CD4-positive, alpha-beta T cell treated with Interleukin-4 for 4 hours (primary cell): ENCODE results near the gene TUBGCP6.
A peak's percentile ranks its signal among the peaks of the same experiment; 100 is the strongest.
"Not testable (repeated sequence)": the region's sequence is repeated elsewhere in the genome, so short reads cannot be mapped to it uniquely, and the experiment has no call there.

Experiments used
- DNase-seq: peaks from one replicate; pipeline ENCODE4 v3.0.0-alpha.2; 2020

The TUBGCP6 gene

DNA sequence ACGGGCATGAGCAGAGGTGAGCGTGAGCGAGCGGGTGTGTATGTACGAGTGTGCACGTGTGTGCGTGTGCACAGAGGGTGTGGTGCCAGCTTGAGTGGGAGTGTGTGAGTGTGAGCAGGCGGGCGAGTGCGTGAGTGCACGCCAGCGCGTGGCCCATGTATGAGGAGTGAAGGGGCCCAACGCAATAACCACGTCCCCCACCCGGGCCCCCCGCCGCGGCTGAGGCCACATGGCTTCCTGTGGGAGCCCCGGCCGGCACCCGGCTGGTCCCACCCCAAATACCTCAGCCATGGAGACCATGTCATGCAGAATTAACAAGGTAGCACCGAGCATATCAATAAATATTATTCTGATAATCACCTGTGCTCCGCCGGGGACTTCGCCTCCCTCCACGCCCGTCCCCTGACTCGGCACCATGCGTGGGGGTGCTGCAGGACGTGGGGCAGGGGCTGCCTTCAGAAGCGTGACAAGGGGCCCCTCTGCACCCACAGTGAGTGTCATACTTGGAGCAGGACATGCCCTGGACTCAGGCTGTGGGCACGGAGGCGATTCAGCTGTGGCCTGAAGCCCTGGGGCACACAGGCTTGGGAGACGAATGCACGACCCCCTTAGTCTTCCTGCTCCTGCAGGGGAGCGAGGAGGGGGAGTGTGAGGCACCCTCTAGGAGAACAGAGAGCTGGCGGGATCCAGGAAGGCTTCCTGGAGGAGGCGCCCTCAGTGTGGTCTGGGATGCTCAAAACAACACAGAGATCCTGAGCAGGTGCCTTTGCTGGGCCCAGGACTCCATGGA is 64.7 kb downstream of the TUBGCP6 start:
- DNase-seq, result no peak

DNA sequence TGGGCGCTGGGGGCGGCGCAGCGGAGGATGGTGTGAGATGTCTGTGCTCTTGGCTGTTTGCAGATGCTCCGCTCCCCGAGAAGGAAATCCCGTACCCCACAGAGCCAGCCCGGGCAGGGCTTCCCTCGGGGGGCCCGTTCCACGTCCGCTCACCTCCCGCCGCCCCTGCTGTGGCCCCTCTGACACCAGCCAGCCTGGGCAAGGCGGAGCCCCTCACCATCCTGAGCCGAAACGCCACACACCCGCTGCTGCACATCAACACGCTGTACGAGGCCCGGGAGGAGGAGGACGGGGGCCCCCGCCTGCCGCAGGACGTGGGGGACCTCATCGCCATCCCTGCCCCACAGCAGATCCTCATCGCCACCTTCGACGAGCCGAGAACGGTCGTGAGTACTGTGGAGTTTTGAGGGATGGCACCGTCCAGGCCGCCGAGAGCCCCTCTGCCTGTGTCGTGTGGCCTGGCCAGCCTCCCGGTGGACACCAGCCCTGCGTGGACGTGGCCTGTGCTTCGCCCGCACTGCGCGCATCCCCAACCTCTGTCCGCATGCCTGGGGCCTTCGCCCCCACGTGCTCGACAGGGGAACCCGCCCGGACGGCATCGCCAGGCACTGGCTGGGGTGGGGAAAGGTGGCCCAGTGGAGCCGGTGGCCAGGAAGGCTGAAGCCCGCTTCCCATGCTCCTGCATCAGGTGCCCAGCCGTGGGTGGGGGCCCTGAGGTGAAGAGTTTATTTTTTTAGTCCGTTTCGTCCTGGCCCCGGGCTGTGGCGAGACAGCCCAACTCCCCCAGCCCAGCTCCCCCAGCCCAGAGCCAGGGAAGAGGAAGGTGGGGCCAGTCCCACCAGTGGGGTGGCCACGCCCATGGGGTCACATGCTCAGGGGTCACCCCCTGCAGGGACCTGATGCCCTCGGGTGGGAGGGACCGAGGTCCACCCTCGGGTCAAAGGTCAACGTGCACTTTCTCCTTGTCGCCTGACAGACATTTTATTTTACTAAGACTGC is 65.7 kb downstream of the TUBGCP6 start:
- no peak for DNase-seq

DNA sequence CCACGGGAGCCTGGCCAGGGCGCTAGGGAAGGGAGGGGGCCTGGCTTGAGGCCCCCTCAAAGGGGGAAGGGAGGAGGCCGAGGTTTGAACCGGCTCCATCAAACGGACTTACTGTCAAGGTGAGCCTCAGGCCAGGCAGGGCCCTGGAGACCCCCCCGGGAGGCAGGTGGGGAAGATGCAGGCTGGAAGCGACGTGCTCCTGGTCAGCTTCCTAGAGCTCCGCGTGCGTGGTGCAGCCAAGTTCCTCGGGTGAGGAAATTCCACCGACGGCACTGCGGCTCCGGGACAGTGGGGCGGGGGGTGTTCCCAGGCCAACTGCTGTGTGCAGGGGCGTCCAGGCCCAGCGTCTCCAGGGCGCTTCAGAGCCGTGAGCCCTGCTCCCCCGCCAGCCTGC is 66.4 kb downstream of the TUBGCP6 start:
- DNase-seq, result no peak

DNA sequence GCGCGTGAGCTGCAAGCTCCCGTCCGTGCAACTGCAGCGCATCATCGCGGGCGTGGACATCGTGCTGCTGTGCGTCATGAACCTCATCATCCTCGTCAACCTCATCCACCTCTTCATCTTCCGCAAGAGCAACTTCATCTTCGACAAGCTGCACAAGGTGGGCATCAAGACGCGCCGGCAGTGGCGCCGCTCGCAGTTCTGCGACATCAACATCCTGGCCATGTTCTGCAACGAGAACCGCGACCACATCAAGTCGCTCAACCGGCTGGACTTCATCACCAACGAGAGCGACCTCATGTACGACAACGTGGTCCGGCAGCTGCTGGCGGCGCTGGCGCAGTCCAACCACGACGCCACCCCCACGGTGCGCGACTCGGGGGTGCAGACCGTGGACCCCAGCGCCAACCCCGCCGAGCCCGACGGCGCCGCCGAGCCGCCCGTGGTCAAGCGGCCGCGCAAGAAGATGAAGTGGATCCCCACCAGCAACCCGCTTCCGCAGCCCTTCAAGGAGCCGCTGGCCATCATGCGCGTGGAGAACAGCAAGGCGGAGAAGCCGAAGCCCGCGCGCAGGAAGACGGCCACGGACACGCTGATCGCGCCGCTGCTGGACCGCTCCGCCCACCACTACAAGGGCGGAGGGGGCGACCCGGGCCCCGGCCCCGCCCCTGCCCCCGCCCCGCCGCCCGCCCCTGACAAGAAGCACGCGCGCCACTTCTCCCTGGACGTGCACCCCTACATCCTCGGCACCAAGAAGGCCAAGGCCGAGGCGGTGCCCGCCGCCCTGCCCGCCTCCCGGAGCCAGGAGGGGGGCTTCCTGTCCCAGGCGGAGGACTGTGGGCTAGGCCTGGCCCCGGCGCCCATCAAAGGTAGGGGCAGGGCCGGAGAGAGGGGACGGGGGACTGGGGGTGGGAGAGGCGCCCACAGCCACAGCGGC is 67.0 kb downstream of the TUBGCP6 start:
- DNase-seq, result no peak

DNA sequence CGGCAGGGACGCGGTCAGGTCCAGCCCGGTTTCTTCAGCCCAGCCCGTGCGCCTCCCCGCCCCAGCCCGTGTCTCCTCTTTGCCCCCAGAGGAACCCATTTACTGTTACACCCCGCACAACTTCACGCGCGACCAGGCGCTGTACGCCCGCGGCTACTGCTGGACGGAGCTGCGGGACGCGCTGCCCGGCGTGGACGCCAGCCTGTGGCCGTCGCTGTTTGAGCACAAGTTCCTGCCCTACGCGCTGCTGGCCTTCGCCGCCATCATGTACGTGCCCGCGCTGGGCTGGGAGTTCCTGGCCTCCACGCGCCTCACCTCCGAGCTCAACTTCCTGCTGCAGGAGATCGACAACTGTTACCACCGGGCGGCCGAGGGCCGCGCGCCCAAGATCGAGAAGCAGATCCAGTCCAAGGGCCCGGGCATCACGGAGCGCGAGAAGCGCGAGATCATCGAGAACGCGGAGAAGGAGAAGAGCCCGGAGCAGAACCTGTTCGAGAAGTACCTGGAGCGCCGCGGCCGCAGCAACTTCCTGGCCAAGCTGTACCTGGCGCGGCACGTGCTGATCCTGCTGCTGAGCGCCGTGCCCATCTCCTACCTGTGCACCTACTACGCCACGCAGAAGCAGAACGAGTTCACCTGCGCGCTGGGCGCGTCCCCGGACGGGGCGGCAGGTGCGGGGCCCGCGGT is 67.8 kb downstream of the TUBGCP6 start:
- no peak for DNase-seq

DNA sequence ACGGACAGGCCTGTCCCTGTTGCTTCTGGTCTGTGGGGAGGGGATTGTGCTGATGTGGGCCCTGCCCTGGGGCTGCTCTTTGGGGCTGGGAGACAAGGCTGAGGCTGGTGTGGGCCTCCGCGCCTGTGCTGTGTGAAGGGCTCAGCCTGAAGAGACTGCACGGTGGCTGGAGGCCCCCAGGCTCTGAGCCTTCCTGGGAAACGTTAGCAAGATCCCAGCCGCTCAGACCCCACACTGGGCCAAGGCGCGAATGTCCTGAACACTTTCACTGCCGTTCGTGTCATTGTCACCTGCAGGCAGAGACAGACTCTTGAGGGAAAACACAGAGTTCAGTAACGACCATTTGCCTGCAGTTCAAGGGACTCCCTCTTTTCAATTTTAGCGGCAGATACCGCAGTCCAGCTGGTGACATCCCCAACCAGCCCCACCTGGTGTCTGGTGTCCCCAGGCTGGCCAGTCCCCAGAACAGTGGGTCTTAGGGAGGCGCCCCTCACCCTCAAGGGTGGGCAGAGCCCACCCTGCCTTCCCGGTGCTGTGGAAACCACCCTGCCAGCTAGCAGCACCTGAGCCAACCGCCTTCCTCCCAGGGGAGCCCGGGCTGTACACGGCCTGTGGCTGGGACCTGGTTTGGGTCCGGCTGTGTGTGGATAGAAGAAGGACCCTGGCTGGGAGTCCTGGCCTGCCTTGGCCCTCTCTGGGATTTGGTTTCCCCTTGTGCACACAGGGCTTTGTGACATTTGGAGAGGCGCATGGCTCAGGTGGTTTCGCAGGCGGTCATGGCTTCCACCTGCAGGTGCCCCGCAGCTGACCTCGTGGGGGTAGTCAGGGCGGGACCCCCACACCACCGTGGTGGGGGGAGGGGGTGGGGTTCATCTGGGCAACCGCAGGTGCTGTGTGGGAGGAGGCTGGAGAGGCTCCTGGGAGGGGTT is 68.6 kb downstream of the TUBGCP6 start:
- no peak for DNase-seq

DNA sequence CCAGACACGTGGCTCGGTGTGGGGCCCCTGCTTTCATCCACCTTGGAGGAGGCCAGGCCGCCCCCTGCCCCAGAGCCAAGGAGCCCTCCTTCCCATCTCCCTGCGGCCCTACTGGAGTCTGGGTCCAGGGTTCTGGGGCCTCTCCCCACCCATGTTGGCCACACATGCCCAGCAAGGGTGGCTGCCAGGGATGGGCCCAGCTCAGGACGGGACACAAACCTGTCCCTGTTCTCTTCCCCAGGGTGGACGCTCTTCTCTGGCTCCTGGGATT is 69.7 kb downstream of the TUBGCP6 start:
- DNase-seq, result no peak

DNA sequence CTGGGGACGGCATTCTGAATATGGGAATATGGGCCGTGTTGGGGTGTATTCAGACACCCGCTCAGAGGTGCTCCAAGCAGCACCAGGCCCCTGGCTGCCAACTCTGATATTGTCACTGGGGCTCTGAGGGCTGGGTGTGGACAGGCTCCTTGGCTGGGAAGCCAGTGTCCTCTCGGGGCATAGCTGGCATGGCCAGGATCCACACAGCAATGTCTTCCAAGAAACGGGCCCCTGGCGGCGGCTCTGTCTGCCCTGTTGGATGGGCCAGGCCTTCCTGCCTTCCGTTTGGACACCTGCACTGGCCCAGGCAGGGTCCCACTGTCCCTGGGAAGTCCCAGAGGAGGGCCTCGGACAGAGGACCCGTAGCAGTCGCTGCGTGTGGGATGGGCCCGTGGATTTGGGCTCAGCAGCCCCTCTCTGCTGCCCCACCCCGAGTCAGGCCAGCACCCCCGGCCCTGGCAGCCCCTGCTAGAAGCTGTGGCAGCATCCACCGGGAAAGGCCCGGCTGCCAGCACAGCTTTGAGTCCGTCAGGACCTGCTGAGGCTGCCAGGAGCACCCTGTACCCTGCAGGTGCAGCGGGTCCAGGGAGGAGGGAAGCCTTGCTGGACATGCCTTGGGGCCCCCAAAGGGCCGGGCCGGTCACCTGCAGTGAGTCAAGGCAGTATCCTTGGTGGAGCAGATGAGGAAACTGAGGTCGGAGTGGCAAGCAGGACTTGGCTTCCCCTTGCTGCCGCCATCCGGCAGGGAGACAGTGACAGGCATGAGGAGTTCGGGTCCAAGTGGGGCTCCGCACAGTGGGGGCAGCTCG is 70.2 kb downstream of the TUBGCP6 start:
- no peak for DNase-seq

DNA sequence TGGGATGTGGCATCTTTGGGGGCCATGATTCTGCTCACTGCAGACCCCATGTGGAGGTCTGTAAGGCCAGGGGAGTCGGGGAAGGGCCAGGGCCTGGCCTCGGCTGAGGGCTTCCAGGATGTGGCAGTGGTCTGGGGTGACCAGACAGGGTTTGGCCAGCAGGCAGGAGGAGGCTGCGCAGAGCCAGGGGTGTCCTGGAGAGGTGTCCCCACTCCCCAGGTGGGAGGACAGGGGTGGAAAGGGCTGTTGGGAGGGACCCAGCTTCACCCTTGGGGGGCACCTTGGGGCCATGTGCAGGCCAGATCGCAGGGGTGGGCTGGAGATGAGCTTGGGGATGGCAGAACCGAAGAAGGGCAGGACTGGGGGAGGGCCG is 70.9 kb downstream of the TUBGCP6 start:
- DNase-seq, result no peak

DNA sequence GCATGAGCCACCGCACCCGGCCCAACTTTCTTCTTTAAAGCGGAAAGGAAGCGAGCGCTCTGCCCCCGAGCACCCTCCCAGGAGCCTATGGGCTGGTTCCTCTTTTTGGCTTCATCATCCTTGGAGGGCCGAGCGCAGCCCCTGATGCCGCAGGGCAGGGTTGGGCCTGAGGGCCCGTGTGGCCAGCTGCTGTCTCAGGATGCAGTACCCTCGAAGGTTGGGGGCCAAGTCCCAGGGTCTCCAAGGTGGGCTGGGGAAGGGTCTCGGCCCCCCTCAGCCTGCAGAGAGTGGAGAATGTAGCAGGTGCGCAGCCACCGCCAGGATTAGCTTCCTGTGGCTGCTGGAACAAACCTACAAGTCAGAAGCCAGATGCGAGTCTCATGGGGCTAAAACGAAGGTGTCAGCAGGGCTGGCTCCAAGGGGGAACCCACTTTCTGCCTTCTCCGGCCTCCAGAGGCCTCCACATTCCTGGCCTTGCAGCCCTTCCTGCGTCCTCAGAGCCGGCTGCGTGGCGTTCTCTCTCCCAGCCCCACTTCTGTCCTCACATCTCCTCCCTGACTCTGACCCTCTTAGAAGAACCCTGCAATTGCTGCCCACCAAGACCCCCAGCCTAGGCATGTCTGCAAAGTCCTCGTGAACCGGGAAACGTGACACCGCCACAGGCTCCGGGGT is 71.4 kb downstream of the TUBGCP6 start:
- no peak for DNase-seq

DNA sequence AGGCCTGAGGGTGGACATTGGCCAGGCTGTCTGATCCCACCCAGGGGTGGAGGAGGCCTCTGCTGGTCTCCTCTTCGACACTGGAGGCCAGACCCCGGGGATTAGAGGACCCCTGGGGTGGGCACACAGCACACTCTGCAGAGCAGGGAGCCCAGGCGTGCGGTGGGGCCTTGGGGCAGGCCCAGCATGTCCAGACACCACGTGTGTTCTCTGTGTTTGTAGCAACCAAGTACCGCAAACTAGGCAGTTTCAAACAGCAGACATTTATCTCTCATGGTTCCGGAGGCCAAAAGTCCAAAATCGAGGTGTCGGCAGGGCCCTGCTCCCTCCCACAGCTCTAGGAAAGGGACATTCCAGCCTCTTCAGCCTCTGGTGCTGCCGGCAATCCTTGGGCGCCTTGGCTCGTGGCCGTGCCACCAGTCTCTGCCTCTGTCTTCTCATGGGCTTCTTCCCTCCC is 72.8 kb downstream of the TUBGCP6 start:
- no peak for DNase-seq

DNA sequence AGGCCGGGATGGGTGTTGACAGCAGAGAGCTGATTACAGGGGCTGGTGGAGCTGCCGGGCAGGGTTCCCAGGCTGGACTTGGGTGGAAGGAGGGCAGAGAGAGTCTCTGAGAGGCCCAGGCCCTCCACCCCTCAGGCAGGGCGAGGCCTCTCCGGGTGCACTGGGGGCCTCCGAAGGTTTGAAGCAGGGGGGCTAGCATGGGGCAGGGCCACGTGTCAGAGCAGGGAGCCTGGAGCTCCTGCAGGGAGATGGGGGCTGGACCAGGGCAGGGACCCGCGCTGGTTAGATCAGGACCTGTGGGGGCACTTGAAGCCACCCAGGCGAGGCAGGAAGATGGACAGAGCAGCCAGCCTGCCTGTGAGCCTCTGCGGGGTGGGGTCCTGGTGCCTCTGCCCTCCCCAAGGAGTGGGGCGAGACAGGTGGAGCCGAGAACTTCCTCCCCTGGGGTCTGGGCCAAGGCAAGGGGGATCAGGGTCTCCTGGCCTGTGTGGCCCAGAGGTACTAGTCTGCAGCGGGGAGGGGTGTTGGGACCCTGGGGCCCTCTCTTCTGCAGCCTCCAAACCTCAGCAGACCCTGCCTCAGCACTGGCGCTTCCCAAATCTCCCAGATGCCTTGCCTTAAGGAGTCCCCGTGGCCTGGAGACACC is 73.4 kb downstream of the TUBGCP6 start:
- no peak for DNase-seq

DNA sequence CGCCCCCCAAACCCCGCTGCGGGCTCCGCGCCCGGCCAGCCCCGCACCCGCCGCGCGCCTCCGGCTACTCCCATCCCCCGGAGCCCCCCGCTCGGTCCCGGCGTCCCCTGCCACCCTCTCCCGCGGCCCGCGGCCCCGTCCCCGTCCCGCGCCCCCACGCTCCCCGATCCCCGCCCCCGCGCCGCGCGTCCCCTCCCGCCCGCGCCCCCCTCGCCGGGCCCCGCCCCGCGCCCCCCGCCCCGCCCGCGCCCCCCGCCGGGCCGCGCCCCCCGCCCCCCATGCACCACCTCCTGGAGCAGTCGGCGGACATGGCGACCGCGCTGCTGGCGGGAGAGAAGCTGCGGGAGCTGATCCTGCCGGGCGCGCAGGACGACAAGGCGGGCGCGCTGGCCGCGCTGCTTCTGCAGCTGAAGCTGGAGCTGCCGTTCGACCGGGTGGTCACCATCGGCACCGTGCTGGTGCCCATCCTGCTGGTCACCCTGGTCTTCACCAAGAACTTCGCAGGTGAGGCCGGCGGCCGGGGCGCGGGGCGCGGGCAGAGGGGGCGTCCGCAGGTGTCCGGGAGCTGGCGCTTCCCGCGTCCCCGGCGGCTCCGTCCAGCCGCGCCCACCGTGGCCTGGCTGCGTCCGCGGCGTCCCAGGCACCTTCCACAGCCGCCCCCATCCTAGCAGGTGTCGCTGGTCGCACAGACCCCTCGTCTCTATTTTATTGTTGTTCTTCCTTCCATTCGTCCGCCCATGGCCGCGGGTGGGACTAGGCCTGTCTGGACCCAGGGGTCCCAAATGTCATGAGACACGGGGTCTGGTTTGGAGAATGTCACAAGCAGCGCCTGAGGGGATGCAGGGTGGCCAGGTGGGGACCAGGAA is 74.1 kb downstream of the TUBGCP6 start, which contains the start of gene PANX2:
TSS of gene PANX2 (plus strand) at position 279 of the 866 bp plus-strand sequence. CDS start at position 279, 0 bp downstream.
- no peak for DNase-seq

DNA sequence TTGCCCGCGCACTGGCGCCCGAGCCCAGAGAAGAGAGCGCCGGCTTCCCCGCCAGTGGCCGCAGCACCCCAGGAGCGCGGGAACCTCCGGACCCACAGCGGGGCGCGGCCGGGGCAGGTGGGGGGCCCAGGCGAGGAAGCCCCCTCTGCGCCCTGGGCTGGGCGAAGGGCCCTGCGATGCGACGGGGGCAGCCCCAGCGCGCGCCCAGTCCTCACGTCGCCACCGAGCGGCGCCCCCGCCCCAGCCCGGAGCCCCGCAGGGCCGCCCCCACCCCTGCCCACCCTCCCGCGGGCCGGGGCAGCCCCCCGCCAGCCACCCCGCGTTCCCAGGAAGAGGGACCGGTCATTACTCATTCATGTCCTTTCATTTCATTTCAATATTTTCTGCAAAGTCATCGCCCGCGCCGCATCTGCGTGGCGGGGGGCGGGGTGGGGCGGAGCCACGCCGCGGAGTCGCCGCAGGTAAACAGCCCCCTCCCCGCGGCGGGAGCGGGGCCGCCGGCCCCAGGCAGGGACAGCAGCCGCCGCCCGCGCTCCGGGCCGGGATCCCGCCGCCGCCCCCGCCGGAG is 75.0 kb downstream of the TUBGCP6 start:
- peak; percentile 24 for DNase-seq

DNA sequence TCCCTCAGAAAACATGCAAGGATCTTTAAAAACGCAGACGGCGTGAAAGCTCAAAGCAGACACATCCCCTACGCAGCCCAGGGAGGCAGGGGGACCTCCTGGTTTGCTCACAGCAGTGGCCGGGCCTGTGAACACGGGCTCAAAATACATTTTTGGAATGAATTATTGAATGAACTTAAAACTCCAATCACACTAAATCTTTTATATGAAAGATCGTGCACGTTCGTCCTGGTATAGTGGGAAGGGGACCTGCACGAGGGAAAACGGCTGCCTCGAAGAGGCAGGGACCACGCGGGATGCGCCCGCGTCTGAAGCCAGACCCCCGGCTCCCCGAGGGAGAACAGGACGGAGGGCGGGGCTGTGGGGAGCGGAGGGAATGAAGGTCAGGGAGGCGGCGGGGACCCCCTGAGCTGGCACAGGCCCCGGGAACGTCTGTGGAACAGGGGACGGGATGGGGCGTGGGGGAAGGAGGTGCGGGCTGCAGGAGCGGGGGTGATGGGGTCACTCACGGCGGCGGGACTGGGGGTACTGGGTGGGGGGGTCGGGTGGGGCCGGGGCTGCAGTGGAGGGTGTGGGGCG is 75.6 kb downstream of the TUBGCP6 start:
- DNase-seq, result no peak

DNA sequence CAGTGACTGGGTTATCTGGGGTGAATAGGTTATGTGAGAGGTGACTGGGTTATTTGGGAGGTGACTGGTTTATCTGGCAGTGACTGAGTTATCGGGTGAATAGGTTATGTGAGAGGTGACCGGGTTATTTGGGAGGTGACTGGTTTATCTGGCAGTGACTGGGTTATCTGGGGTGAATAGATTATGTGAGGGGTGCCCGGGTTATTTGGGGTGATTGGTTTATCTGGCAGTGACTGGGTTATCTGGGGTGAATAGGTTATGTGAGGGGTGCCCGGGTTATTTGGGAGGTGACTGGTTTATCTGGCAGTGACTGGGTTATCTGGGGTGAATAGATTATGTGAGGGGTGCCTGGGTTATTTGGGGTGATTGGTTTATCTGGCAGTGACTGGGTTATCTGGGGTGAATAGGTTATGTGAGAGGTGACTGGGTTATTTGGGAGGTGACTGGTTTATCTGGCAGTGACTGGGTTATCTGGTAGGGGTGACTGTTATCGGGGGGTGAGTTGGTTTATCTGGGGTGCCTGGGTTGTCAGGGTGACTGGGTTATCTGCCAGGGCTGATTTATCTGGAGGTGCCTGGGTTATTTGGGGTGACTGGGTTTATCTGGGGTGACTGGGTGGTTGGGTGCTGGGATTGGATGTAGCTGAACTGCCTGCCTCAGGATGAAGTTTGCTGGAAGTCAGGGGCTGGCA is 76.2 kb downstream of the TUBGCP6 start:
- not testable (repeated sequence) for DNase-seq
